ENCODE data around the gene PSIP1.
"Not testable (repeated sequence)": the region's sequence is repeated elsewhere in the genome, so short reads cannot be mapped to it uniquely, and the experiment has no call there.

PSIP1 gene

GRCh38 chr9:15430920-15431844 is 79.6 kb downstream of the PSIP1 start:
- no peak for DNase-seq

- not testable (repeated sequence) for DNase-seq
Measured at GRCh38 chr9:15427702-15428101, 83.1 kb downstream of the PSIP1 start.

- no peak for DNase-seq
Measured at GRCh38 chr9:15426019-15426418, 84.8 kb downstream of the PSIP1 start.

GRCh38 chr9:15423231-15423985 is 87.4 kb downstream of the PSIP1 start:
- no peak for DNase-seq

GRCh38 chr9:15422372-15423230 is 88.2 kb downstream of the PSIP1 start, which contains the start of gene SNAPC3:
SNAPC3 (plus strand) TSS chr9:15422876; CDS start chr9:15422880, 4 bp downstream.
- peak; percentile 98 for DNase-seq

GRCh38 chr9:15421990-15422371 is 88.8 kb downstream of the PSIP1 start:
- no peak for DNase-seq

GRCh38 chr9:15421532-15421931 is 89.2 kb downstream of the PSIP1 start:
- DNase-seq, result no peak

- no peak for DNase-seq
Measured at GRCh38 chr9:15420796-15421195, 90.0 kb downstream of the PSIP1 start.

GRCh38 chr9:15417626-15418025 is 93.1 kb downstream of the PSIP1 start:
- DNase-seq, result no peak

- no peak for DNase-seq
Measured at GRCh38 chr9:15416880-15417279, 93.9 kb downstream of the PSIP1 start.
